ENCODE data around the gene KCNG2.

KCNG2 gene

DNA sequence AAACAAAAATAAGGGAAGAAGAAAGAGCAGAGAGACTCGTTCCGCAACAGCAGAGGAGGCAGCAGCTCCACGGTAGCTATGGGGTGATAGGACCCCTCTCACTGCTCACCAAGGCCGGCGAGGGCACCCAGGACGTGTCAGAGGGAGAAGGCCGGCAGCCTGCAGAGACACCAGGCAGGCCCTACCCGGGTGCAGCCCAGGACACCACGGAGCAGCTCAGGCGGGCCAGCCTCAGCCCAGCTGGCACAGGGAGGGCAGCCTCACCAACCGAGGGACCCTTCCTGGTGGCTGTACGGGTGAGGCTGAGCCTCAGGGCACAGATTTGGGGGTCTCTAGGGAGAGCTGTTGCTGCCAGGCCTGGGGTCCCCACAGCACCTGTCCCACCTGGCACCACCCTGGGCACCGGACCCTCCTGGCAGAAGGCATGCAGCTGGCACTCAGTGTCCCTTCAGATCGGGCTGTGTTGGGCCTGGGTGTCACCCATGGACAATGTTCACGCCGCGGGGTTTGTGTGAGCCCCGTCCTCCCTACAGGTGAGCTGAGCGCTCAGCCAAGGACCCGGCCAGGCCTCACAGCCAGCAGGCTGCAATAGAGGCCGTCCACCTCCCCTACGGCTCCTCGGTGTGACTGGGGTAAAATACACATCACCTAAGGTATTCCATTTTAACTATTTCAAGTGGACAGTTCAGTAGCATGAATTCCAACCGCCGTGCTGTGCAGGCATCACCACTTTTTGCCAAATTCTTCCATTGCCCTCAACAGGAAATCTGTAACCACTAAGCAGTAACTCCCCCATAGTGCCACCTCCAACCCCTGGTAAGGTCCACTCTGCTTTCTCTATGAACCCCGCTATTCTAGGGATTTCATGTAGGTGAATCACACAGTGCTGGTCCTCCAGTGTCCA, 21.6 kb downstream of the KCNG2 start:
- no peaks in the 10 kb centered on the region for H3K9me2 ChIP-seq (replicated peaks; ENCODE audit: insufficient read depth, low read length)
- no peaks in the 10 kb centered on the region for H3K27me3 ChIP-seq (ENCODE audit: low read length)
- no peaks in the 10 kb centered on the region for H3K36me3 ChIP-seq (ENCODE audit: low read length)
- no peak overlapping the region for H3K9ac ChIP-seq (ENCODE audit: low read length)
- H3K79me2 ChIP-seq (ENCODE audit: insufficient read depth, low read length) = no peaks in the 10 kb centered on the region
- no peak overlapping the region for H3K4me2 ChIP-seq (ENCODE audit: low read depth, low read length, poor library complexity, severe bottlenecking)
- no peak overlapping the region for H3K4me3 ChIP-seq (ENCODE audit: insufficient read depth, low read length, poor library complexity, severe bottlenecking)
- no peak overlapping the region for H3K27ac ChIP-seq (ENCODE audit: low read depth, low read length)
- H4K20me1 ChIP-seq (ENCODE audit: low read depth, low read length) = no peaks in the 10 kb centered on the region
- no peak overlapping the region for H2AFZ ChIP-seq (ENCODE audit: low read depth, low read length, severe bottlenecking)
- H3K9me3 ChIP-seq (ENCODE audit: insufficient read depth, low read length) = no peaks in the 10 kb centered on the region
- no peaks in the 10 kb centered on the region for H3F3A ChIP-seq (ENCODE audit: insufficient read depth)
- TF ChIP-seq EZH2phosphoT487 (conservative IDR thresholded peaks at IDR 0.05; ENCODE audit: low read length) = no peak
- TF ChIP-seq, protein P1, sequence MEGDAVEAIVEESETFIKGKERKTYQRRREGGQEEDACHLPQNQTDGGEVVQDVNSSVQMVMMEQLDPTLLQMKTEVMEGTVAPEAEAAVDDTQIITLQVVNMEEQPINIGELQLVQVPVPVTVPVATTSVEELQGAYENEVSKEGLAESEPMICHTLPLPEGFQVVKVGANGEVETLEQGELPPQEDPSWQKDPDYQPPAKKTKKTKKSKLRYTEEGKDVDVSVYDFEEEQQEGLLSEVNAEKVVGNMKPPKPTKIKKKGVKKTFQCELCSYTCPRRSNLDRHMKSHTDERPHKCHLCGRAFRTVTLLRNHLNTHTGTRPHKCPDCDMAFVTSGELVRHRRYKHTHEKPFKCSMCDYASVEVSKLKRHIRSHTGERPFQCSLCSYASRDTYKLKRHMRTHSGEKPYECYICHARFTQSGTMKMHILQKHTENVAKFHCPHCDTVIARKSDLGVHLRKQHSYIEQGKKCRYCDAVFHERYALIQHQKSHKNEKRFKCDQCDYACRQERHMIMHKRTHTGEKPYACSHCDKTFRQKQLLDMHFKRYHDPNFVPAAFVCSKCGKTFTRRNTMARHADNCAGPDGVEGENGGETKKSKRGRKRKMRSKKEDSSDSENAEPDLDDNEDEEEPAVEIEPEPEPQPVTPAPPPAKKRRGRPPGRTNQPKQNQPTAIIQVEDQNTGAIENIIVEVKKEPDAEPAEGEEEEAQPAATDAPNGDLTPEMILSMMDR (IDR thresholded peaks at IDR 0.05; ENCODE audit: insufficient read depth, low read length, poor library complexity, severe bottlenecking) = no peak

DNA sequence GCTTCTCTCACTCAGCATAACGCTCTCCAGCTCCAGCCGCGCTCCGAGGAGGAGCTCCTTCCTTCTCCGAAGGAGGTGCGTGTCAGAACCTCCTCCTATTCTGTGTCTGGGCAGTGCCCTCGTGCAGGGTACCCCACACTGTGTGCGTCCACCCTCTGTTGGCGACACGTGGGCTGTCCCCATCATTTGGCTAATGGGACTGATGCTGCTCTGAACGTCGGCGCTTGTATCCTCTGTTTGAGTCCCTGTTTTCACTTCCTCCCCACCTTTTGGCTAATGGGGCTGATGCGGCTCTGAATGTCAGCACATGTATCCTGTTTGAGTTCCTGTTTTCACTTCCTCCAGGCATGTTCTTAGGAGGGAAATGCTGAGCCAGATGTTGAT, 22.2 kb downstream of the KCNG2 start:
- Histone ChIP-seq H2AFZ (ENCODE audit: low read depth, low read length, severe bottlenecking) (no peak overlapping the region), H3K4me2 (ENCODE audit: low read depth, low read length, poor library complexity, severe bottlenecking) (no peak overlapping the region), H3K9me2 (replicated peaks; ENCODE audit: insufficient read depth, low read length) (no peaks in the 10 kb centered on the region), H3K27me3 (ENCODE audit: low read length) (no peaks in the 10 kb centered on the region), H4K20me1 (ENCODE audit: low read depth, low read length) (no peaks in the 10 kb centered on the region), H3K9me3 (ENCODE audit: insufficient read depth, low read length) (no peaks in the 10 kb centered on the region), H3K36me3 (ENCODE audit: low read length) (no peaks in the 10 kb centered on the region), H3K9ac (ENCODE audit: low read length) (no peak overlapping the region), H3K79me2 (ENCODE audit: insufficient read depth, low read length) (no peaks in the 10 kb centered on the region), H3K27ac (ENCODE audit: low read depth, low read length) (no peak overlapping the region), H3K4me3 (ENCODE audit: insufficient read depth, low read length, poor library complexity, severe bottlenecking) (no peak overlapping the region), H3F3A (ENCODE audit: insufficient read depth) (no peaks in the 10 kb centered on the region)
- TF ChIP-seq, protein P1 (IDR thresholded peaks at IDR 0.05; ENCODE audit: insufficient read depth, low read length, poor library complexity, severe bottlenecking) = no peak
- TF ChIP-seq EZH2phosphoT487 (conservative IDR thresholded peaks at IDR 0.05; ENCODE audit: low read length) = no peak

DNA sequence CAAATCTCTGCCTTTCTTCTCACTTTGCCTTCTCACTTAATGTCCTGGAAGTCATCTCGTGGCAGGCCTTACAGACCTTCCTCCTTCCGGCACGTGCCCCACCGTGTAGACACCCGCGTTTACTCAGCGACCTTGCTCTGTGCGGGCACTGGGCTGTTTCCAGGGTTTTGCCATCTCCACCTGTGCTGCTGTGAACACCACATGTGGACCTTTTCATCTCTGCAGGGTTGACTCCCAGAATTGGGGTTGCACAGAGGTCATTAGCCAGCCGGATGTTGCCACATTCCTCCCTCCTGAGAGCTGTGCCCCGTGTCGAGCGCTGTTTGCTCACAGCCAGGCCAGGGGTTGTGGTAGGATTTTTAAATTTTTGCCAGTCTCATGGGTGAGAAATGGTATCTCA, 25.4 kb downstream of the KCNG2 start:
- no peak overlapping the region for H3K4me3 ChIP-seq (ENCODE audit: insufficient read depth, low read length, poor library complexity, severe bottlenecking)
- H3K9me3 ChIP-seq (ENCODE audit: insufficient read depth, low read length) = no peaks in the 10 kb centered on the region
- no peak overlapping the region for H3K27ac ChIP-seq (ENCODE audit: low read depth, low read length)
- TF ChIP-seq EZH2phosphoT487 (conservative IDR thresholded peaks at IDR 0.05; ENCODE audit: low read length) = no peak
- TF ChIP-seq, protein P1 (IDR thresholded peaks at IDR 0.05; ENCODE audit: insufficient read depth, low read length, poor library complexity, severe bottlenecking) = no peak
- H3K27me3 ChIP-seq (ENCODE audit: low read length) = no peaks in the 10 kb centered on the region
- H3K9me2 ChIP-seq (replicated peaks; ENCODE audit: insufficient read depth, low read length) = no peaks in the 10 kb centered on the region
- no peaks in the 10 kb centered on the region for H3K36me3 ChIP-seq (ENCODE audit: low read length)
- H2AFZ ChIP-seq (ENCODE audit: low read depth, low read length, severe bottlenecking) = no peak overlapping the region
- no peaks in the 10 kb centered on the region for H4K20me1 ChIP-seq (ENCODE audit: low read depth, low read length)
- H3K79me2 ChIP-seq (ENCODE audit: insufficient read depth, low read length) = no peaks in the 10 kb centered on the region
- no peak overlapping the region for H3K9ac ChIP-seq (ENCODE audit: low read length)
- H3F3A ChIP-seq (ENCODE audit: insufficient read depth) = no peaks in the 10 kb centered on the region
- H3K4me2 ChIP-seq (ENCODE audit: low read depth, low read length, poor library complexity, severe bottlenecking) = no peak overlapping the region

Measured in SU-DHL-6 (cell line).